GM23338 (cell line): ENCODE data around the gene SHISAL2A.

Source experiments
- CTCF ChIP-seq, 2 experiments: fragments of 200-600 bp in 1 of 2; sonication (generic) in 1 of 2; conservative IDR thresholded peaks; 2 replicates each; pipeline versions ENCODE4 v1.5.1 to v1.6.1; 2016 to 2017; ENCODE audit warnings: antibody characterized with exemption in 2 of 2, low read depth in 2 of 2, mild to moderate bottlenecking in 2 of 2, moderate library complexity in 1 of 2
- ETS1 ChIP-seq: IDR thresholded peaks from 2 replicates; pipeline ENCODE4 v1.6.1; 2016; ENCODE audit warnings: antibody characterized with exemption
- EZH2 ChIP-seq: fragments of 200-600 bp; sonication (generic); IDR thresholded peaks from one replicate; pipeline ENCODE4 v1.8.0; 2017; ENCODE audit warnings: antibody characterized with exemption, mild to moderate bottlenecking, low read depth; ENCODE audit not compliant: unreplicated experiment
- EZH2phosphoT487 ChIP-seq: fragments of 200-600 bp; sonication (generic); IDR thresholded peaks from one replicate; pipeline ENCODE4 v1.8.1; 2018; ENCODE audit warnings: antibody characterized with exemption; ENCODE audit not compliant: unreplicated experiment
- JUNB ChIP-seq: IDR thresholded peaks from one replicate; pipeline ENCODE4 v1.6.1; 2016; ENCODE audit warnings: antibody characterized with exemption; ENCODE audit not compliant: unreplicated experiment
- POLR2AphosphoS5 ChIP-seq: IDR thresholded peaks from 2 replicates; pipeline ENCODE4 v1.6.1; 2016; ENCODE audit warnings: antibody characterized with exemption, low read depth

DNA sequence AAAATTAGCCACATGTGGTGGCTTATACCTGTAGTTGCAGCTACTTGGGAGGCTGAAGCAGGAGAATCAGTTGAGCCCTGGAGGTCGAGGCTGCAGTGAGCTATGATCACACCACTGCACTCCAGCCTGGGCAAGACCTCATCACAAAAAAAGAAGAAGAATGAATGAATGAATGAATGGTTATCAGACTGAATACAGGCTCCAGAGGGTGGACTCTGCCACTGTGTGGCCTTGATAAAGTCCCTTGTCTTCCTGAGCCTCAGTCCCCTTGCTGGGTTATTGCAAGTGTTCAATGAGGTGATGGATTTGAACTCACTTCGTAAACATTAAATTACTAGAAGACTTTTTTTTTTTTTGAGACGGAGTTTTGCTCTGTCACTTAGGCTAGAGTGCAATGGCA, 24.7 kb downstream of the SHISAL2A start:
- TF ChIP-seq JUNB (no peak), CTCF (conservative IDR thresholded peaks at IDR 0.05; ENCODE audit: low read depth in 2 of 2) (no peak), POLR2AphosphoS5 (no peak), ETS1 (no peak), EZH2 (no peak), EZH2phosphoT487 (no peak)
